GM12892 (cell line): ENCODE data around the gene PKHD1.

Experiments
- POLR2A ChIP-seq: IDR thresholded peaks from 2 replicates; pipeline ENCODE4 v1.6.1; 2011; ENCODE audit warnings: low read depth, low read length, control low read depth
- POLR2AphosphoS5 ChIP-seq: IDR thresholded peaks from 2 replicates; pipeline ENCODE4 v1.6.1; 2011; ENCODE audit warnings: low read depth, low read length, control low read depth
- TAF1 ChIP-seq: IDR thresholded peaks from 2 replicates; pipeline ENCODE4 v1.6.1; 2011; ENCODE audit warnings: low read depth, mild to moderate bottlenecking, control low read depth, low read length, borderline replicate concordance

- TF ChIP-seq POLR2A (no peak), TAF1 (no peak), POLR2AphosphoS5 (no peak)
Observed at GRCh38 chr6:52115145-52115741, 27.8 kb upstream of the PKHD1 start.
